ENCODE measurements around the gene MTR.

Gene MTR

DNA sequence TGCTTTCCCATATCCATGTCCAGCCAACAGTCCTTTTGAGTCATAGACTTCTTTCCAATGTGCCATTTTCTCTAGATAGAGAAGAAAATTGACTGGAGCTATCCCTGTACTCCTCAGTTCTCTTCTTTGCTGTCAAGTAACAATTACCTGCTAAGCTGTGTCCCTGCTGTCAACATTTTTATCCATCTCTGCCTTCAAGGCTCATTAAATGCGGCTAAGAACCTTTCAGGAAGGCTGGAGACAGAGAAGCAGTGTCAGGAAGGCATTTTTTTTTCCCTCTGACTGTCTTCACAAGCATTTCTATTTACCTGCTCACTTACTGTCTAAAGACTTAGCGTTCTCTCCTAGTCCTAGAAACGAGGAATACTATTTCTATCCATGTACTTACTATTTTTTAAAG is 69.1 kb downstream of the MTR start:
- DNase-seq (ENCODE audit: low spot score) = no peak

DNA sequence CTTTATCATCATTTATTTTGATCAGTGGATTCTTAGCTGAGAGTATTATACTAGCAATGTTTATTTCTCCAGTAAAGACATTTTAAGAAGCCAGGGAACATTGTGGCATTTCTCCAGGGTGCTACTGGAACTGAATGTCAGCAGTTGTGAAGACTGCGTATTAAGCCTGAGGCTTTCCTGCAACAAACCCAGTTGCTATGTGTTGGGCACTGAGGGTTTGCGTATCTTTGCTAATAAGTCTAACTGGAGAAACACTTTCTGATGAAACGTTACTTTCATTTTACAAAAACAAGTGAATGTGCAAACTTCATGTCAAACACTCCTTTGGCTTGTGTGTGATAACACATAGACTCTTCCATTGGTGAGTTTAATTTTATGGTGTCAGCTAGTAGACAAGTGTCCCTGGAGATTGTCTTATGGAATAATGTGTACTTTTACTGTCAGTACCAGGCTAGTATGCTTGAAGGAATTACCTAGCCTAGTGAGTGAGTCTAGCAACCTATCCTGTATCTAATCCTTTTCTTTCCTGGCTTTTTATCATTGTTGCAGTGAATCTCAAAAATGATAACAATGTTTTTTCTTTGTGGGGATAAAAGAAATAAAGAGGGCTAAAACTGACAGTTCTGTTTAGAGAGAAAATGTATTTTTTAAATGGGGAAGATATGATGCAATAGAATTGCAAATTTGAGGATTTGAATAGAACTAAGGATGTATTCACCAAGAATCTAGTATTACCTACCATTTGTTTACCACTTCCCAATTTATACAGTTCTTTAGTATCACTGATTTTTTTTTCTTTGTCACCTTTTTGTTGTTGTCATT is 70.1 kb downstream of the MTR start:
- no peak for DNase-seq (ENCODE audit: low spot score)

DNA sequence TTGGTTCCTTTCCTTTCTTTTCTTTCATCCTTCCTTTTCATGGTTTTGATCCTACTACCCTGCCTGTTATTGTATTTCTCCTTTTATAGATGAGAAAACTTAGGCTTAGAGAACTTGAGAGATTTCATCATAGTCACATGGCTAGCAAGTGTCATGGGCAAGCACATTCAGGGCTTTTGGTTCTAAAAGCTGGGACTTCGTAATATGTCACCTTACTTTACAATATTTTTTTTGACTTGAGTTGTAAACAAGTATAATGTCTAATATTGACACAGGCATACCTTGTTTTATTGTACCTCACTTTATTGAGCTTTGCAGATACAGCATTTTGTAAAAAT is 70.7 kb downstream of the MTR start:
- no peak for DNase-seq (ENCODE audit: low spot score)

DNA sequence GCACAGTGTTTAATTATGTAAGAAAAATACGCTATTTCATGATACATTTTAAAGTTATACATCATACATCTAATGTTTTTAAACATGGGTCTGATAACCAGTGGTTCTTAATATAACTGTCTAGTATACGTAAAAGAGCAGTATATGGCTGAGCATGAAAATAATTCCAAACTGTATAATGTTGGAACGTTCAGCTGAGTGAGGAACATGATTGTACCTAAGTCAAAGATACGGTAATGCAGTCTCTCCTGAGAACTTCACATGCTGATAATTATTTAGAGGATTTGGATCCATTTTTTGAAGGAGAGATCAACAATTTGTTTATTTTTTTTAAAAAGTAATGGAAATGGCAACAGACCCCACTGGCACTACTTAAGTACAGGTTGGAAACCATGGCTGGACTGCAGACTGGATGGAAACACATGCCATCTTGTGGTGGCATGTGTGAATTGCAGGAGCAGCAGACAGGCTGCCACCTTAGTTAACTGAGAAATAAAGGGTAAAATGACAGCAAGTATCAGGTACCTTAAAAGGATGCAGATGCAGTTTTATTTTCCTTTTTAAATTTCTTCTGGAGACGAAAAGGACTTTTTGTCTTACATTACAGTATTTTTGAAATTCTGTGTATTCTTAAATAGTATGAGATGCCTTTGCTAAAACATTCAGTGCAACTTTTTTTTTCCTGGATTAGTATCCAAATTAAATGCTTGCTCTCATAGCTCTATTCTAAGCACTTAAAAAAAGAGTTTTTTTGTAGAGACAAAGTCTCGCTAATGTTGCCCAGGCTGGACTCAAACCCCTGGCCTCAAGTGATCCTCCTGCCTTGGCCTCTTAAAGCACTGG is 73.8 kb downstream of the MTR start:
- peak; percentile 84 for DNase-seq (ENCODE audit: low spot score)

GRCh38 chr1:236869911-236870310 is 74.8 kb downstream of the MTR start:
- DNase-seq (ENCODE audit: low spot score) = no peak

DNA sequence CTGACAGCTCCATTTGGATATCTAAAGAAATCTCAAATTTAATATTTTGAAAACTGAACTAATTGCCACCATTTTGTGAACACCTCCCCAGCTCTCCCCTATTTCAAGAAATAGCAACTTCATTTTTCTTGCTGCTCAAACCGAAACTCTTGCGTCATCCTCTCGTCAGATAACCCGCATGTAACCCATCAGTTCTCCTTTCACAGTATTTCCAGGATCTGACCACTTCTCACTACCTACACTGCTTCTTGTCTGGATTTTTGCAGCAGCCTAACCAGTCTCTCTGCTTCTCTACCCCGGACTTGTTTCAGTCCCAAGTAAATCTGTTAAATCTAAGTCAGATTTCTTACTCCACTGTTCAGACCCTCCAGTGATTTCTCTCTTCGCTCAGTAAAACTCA is 75.6 kb downstream of the MTR start:
- DNase-seq (ENCODE audit: low spot score) = no peak

GRCh38 chr1:236872075-236872666 is 77.1 kb downstream of the MTR start:
- DNase-seq (ENCODE audit: low spot score) = no peak

GRCh38 chr1:236875975-236876374 is 80.9 kb downstream of the MTR start:
- DNase-seq (ENCODE audit: low spot score) = no peak

DNA sequence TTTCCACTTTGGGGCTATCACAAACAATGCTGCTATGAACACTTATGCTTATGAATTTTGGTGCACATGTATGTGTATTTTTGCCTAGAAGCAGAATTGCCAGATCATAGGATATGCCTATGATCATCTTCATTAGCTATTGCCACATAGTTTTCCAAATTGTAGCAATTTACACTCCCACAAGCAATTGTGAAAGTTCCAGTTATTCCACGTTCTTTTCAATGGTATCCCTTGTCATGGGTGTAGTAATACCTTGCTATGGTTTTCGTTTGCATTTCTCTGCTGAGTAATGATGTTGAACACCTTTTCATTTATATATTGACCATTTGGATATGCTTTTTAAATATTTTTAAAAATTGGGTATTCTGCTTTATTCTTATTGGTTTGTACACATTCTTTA is 82.6 kb downstream of the MTR start:
- DNase-seq (ENCODE audit: low spot score) = no peak

DNA sequence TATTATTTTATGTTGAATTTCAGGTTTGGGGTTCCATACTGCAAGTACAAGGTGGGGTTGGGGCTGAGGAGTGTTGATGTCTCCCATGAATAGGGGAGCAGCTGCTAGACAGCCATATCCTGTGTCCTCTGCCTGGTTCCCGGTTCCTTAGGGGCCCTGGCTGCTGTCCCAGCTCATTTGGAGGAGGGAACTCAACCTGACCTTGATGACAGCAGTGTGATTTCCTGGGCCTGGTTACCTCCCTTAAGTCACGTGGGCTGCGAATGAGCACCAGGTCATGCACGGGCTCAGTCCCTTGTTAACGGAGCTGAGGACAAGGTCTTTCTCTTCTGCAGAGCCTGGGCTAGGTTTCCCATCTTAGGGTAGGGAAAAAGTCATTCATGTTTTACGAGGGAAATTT is 85.1 kb downstream of the MTR start:
- DNase-seq (ENCODE audit: low spot score) = no peak

DNA sequence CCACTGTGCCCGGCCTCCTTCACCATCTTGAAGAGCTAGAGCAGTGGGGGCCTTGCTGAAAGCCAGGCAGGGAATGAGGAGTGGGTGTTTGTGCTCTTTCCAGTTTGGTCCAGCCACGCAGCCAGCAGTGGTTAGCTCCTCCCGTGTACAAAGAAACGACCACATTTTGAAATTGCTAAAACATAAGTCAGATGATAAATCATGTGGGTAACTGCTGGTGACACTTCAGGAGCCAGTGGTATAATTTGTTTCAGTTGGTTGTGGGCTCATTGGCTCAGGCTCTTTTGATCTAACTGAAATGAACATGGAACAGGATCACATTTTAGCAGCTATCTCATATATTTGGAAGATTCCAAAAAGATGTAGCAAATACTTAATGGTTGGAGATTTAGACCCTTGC is 87.6 kb downstream of the MTR start:
- DNase-seq (ENCODE audit: low spot score) = no peak

DNA sequence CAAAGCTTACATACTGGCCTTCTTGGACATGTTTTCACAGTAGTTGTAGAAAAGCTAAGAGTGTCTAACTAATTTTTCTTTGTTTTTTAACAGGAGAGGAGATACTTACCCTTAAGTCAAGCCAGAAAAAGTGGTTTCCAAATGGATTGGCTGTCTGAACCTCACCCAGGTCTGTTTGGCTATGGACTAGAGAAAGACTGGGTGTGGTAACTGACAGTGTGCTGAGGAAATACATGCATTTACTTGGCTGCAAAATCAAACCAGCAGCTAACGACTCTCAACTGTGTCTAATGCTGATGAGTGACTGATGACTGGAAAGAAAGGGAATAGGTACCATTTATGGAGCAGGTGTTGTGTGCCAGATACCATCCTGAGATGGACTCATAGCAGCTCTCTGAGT is 91.1 kb downstream of the MTR start:
- no peak for DNase-seq (ENCODE audit: low spot score)

- DNase-seq (ENCODE audit: low spot score) = no peak
These were observed 92.0 kb downstream of the MTR start for GRCh38 chr1:236887081-236887480.

GRCh38 chr1:236888126-236888525 is 93.0 kb downstream of the MTR start:
- DNase-seq (ENCODE audit: low spot score) = no peak

DNA sequence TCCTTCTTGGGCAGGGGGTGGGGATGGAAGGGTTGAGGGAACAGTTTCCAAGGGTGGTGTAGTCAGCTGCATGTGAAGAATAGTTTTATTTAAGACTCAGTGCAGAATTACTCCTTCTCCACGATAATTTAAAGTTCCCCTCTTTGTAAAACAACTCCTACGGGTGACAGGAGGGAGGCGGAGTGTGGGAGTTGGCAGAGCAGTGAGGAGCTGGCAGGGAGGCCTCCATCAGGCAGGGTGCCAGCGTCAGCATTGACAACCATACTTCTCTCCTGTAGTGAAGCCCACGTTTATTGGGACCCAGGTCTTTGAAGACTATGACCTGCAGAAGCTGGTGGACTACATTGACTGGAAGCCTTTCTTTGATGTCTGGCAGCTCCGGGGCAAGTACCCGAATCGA is 93.8 kb downstream of the MTR start:
- no peak for DNase-seq (ENCODE audit: low spot score)

GRCh38 chr1:236890152-236891056 is 95.3 kb downstream of the MTR start:
- no peak for DNase-seq (ENCODE audit: low spot score)

GRCh38 chr1:236893626-236894545 is 98.8 kb downstream of the MTR start:
- DNase-seq (ENCODE audit: low spot score) = no peak

DNA sequence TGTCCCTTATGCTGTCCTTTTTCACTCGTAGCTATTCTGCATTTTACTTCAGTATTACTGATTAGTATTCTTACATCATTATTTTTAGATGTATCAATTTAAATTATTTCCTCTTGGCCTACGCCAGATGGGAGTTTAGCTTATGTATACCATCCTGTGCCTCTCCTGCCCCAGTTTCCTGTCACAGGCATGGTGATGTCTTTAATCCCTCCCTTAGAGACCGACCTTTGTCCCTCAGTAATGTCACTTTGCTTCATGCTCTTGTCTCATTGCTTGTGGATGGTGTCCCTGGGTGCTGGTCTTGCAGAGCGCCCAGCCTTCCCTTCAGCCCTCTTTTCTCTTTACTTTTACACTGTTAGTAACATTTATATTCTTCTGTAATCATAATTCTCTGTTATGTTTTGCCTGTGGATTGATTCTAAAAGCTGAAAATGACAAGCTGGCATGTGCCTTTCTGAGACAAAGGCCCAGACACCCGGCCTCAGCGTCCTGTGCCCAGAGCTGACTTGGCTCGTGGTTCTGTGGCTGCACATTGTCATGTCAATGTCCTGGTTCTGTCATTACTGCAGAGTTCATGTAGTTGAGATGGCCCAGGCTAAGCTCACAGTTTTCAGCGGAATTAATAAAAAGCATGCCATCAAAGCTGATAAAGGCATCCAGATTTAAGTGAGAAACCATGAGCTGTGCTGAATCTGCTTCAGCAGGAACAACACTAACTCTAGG is 100.7 kb downstream of the MTR start:
- DNase-seq (ENCODE audit: low spot score) = no peak

GRCh38 chr1:236896716-236897115 is 101.6 kb downstream of the MTR start:
- no peak for DNase-seq (ENCODE audit: low spot score)
